HepG2 (cell line): Measurements from ENCODE around the gene NAB1. TPM values are rescaled to one million over a fixed set of nuclear protein-coding genes. Genes with fewer than 3 reads are reported as not detected.

ENCODE experiments used
- ATAC-seq: fragments of 200-7000 bp; cut with Tn5 transposase; 3 replicates; pipeline ENCODE4 v1.9.1; 2020; ENCODE audit warnings: mild to moderate bottlenecking, moderate library complexity
- BruUV-seq: library from RNA; stranded (reverse); fragments of 400-500 nt; replicated peaks from 2 replicates; lab custom pipeline; 2021; lab: Mats Ljungman, UMichigan
- CTCF ChIA-PET: fragments of 300-600 bp; formaldehyde crosslinking; extraction: SDS; loops from one replicate; lab custom pipeline; 2021; ENCODE audit warnings: low total read pairs, inconsistent platforms, low intra/inter-chr PET ratio; lab: Yijun Ruan, JAX
- POLR2A ChIA-PET: fragments of 350-600 bp; sonication (Branson Sonifier 250); formaldehyde crosslinking; loops from one replicate; lab custom pipeline; 2020; ENCODE audit warnings: antibody characterized with exemption, inconsistent platforms; lab: Yijun Ruan, JAX
- DNase-seq: peaks from one replicate; pipeline ENCODE4 v3.0.0-alpha.2; 2015; ENCODE audit warnings: low spot score
- FAIRE-seq: peaks from 3 replicates; lab custom pipeline; 2011; peaks lifted over from hg19 to GRCh38; lab: Jason Lieb, UNC
- H2AFZ ChIP-seq: one replicate; pipeline ENCODE4 v1.6.1; 2011; ENCODE audit warnings: low read length, inconsistent platforms
- H3K27ac ChIP-seq: fragments of 300-600 bp; 3 replicates; pipeline ENCODE4 v1.8.0; 2011; ENCODE audit warnings: mixed run types, mild to moderate bottlenecking, mixed read lengths, low read length, inconsistent platforms; ENCODE audit not compliant: insufficient read depth; ENCODE audit errors: extremely low read length
- H3K27me3 ChIP-seq, 2 experiments: fragments of 200-600 bp in 1 of 2; 2 replicates in 1 of 2; 3 replicates in 1 of 2; pipeline versions ENCODE4 v1.6.0 to v1.8.0; 2011; ENCODE audit warnings: low read length in 2 of 2, mild to moderate bottlenecking in 2 of 2, moderate library complexity in 2 of 2, inconsistent platforms in 1 of 2; ENCODE audit not compliant: insufficient read depth in 2 of 2, control insufficient read depth in 1 of 2
- H3K36me3 ChIP-seq, 2 experiments: fragments of 200-600 bp in 1 of 2; replicated peaks in 1 of 2; 2 replicates in 1 of 2; 3 replicates in 1 of 2; pipeline versions ENCODE4 v1.5.1 to v1.8.0; 2011; ENCODE audit warnings: low read length in 2 of 2, inconsistent platforms in 1 of 2; ENCODE audit not compliant: insufficient read depth in 2 of 2, control insufficient read depth in 1 of 2
- H3K4me1 ChIP-seq: 2 replicates; pipeline ENCODE4 v1.5.1; 2012; ENCODE audit warnings: low read length, inconsistent platforms; ENCODE audit not compliant: insufficient read depth
- H3K4me2 ChIP-seq: 2 replicates; pipeline ENCODE4 v1.6.0; 2011; ENCODE audit warnings: low read depth, low read length, inconsistent platforms
- H3K4me3 ChIP-seq, 3 experiments: fragments of 200-600 bp in 1 of 3; sonication (generic), shearing (Covaris generic) in 1 of 3; replicated peaks in 1 of 3; 2 replicates each; pipeline ENCODE4 v1.5.1; 2011 to 2016; ENCODE audit warnings: low read length in 3 of 3, inconsistent platforms in 2 of 3, low read depth in 2 of 3, mild to moderate bottlenecking in 2 of 3, control low read depth in 1 of 3, mixed read lengths in 1 of 3; ENCODE audit not compliant: insufficient read depth in 1 of 3
- H3K79me2 ChIP-seq: one replicate; pipeline ENCODE4 v1.6.1; 2011; ENCODE audit warnings: low read length, inconsistent platforms; ENCODE audit not compliant: insufficient read depth
- H3K9ac ChIP-seq: 2 replicates; pipeline ENCODE4 v1.6.0; 2011; ENCODE audit warnings: mild to moderate bottlenecking, low read depth, low read length, inconsistent platforms; ENCODE audit not compliant: insufficient read depth
- H3K9me3 ChIP-seq: 2 replicates; pipeline ENCODE4 v1.5.1; 2012; ENCODE audit warnings: mild to moderate bottlenecking, low read length
- H4K20me1 ChIP-seq: 2 replicates; pipeline ENCODE4 v1.6.0; 2011; ENCODE audit warnings: inconsistent platforms, mild to moderate bottlenecking, low read length, moderate library complexity; ENCODE audit not compliant: insufficient read depth
- ATRX ChIP-seq: sonication (generic); formaldehyde crosslinking; IDR thresholded peaks from 2 replicates; pipeline ENCODE4 v1.4.0; 2020; ENCODE audit warnings: missing genetic modification reagents, borderline replicate concordance
- BRD4 ChIP-seq: sonication (generic); formaldehyde crosslinking; IDR thresholded peaks from 2 replicates; pipeline ENCODE4 v1.4.0; 2020; ENCODE audit warnings: missing genetic modification reagents
- HNF4A ChIP-seq: sonication (generic); formaldehyde crosslinking; IDR thresholded peaks from 2 replicates; pipeline ENCODE4 v1.4.0; 2020; ENCODE audit warnings: missing genetic modification reagents
- IRF1 ChIP-seq: sonication (generic); formaldehyde crosslinking; IDR thresholded peaks from 2 replicates; pipeline ENCODE4 v1.4.0; 2020; ENCODE audit warnings: low read depth, mild to moderate bottlenecking, missing genetic modification reagents
- MEIS1 ChIP-seq: sonication (generic); formaldehyde crosslinking; IDR thresholded peaks from 2 replicates; pipeline ENCODE4 v1.9.0; 2021; ENCODE audit warnings: mild to moderate bottlenecking, missing genetic modification reagents, moderate library complexity, borderline replicate concordance
- NRL ChIP-seq: sonication (generic); formaldehyde crosslinking; IDR thresholded peaks from 2 replicates; pipeline ENCODE4 v1.5.0; 2020; ENCODE audit warnings: missing genetic modification reagents, mild to moderate bottlenecking, moderate library complexity, borderline replicate concordance
- REL ChIP-seq: sonication (generic); formaldehyde crosslinking; conservative IDR thresholded peaks from 2 replicates; pipeline ENCODE4 v1.8.0; 2022; ENCODE audit warnings: mild to moderate bottlenecking, missing genetic modification reagents, moderate library complexity
- SNAPC2 ChIP-seq: sonication (generic); formaldehyde crosslinking; IDR thresholded peaks from 2 replicates; pipeline ENCODE4 v1.8.1; 2022; ENCODE audit warnings: mild to moderate bottlenecking, missing genetic modification reagents
- ZBTB49 ChIP-seq: sonication (generic); formaldehyde crosslinking; IDR thresholded peaks from 2 replicates; pipeline ENCODE4 v1.4.0; 2020; ENCODE audit warnings: missing genetic modification reagents, borderline replicate concordance
- ZFP36L2 ChIP-seq: sonication (generic); formaldehyde crosslinking; IDR thresholded peaks from 2 replicates; pipeline ENCODE4 v1.4.0; 2020; ENCODE audit warnings: missing genetic modification reagents
- ZFP82 ChIP-seq: sonication (generic); formaldehyde crosslinking; IDR thresholded peaks from 2 replicates; pipeline ENCODE4 v1.5.1; 2020; ENCODE audit warnings: mild to moderate bottlenecking, missing genetic modification reagents, borderline replicate concordance
- ZMYM2 ChIP-seq: sonication (generic); formaldehyde crosslinking; IDR thresholded peaks from 2 replicates; pipeline ENCODE4 v1.8.0; 2022; ENCODE audit warnings: mild to moderate bottlenecking, missing genetic modification reagents
- ZNF264 ChIP-seq: sonication (generic); formaldehyde crosslinking; IDR thresholded peaks from 2 replicates; pipeline ENCODE4 v1.4.0; 2020; ENCODE audit warnings: missing genetic modification reagents
- ZNF3 ChIP-seq: IDR thresholded peaks from 2 replicates; pipeline ENCODE4 v1.7.0; 2017; ENCODE audit warnings: inconsistent platforms
- ZNF333 ChIP-seq: sonication (generic); formaldehyde crosslinking; IDR thresholded peaks from 2 replicates; pipeline ENCODE4 v1.4.0; 2020; ENCODE audit warnings: mild to moderate bottlenecking, missing genetic modification reagents, borderline replicate concordance
- ZSCAN31 ChIP-seq: sonication (generic); formaldehyde crosslinking; IDR thresholded peaks from 2 replicates; pipeline ENCODE4 v1.5.0; 2020; ENCODE audit warnings: low read depth, mild to moderate bottlenecking, missing genetic modification reagents
- WGBS: methylation state at CpG from one replicate; pipeline ENCODE4 v1.1.6; 2017; ENCODE audit warnings: low lambda C conversion rate; 5-methylcytosine and 5-hydroxymethylcytosine counted together
- in situ Hi-C: cut with HindIII; loops from 2 replicates; pipeline ENCODE4 v1.10.0; 2017; ENCODE audit warnings: low pct_unique_long_range_greater_than_20kb; ENCODE audit not compliant: extremely low pct_ligation_motif_present
- intact Hi-C: fragments of 100-400 bp; cut with micrococcal nuclease; formaldehyde crosslinking; loops from one replicate; pipeline ENCODE4 v1.10.0; 2022; ENCODE audit not compliant: unreplicated experiment
- polyA plus RNA-seq, 8 experiments: library from polyadenylated mRNA; depleted of rRNA in 3 of 8; stranded (reverse) in 7 of 8; unstranded in 1 of 8; fragments of >200 nt; fragmentation: Illumina TruSeq in 4 of 8; extraction: Trizol in 4 of 8; gene quantifications; 2 replicates each; pipeline versions ENCODE4 v1.2.1 to v1.2.3, GENCODE V29; 2011 to 2016; ENCODE audit warnings: low read depth in 4 of 8, missing spikeins in 1 of 8, mixed read lengths in 1 of 8; ENCODE audit not compliant: insufficient read depth in 1 of 8
- total RNA-seq, 5 experiments: library from RNA; depleted of rRNA; stranded (reverse); fragments of >200 nt; fragmentation: Illumina TruSeq; extraction: Trizol; gene quantifications; 2 replicates each; pipeline ENCODE4 v1.2.3, GENCODE V29; 2016; ENCODE audit warnings: low read depth in 1 of 5
- TF ChIP-seq, protein P1 (sequence below): IDR thresholded peaks from 2 replicates; pipeline ENCODE4 v1.6.1; 2016; ENCODE audit warnings: low read depth
- TF ChIP-seq, protein P2 (sequence below): sonication (generic); formaldehyde crosslinking; IDR thresholded peaks from 2 replicates; pipeline ENCODE4 v1.4.0; 2020; ENCODE audit warnings: mild to moderate bottlenecking, low read depth, missing genetic modification reagents
- TF ChIP-seq, protein P3 (sequence below): fragments of 450-650 bp; IDR thresholded peaks from 2 replicates; pipeline ENCODE4 v1.6.1; 2016

NAB1 gene
- total and polyA plus RNA-seq, 2 of the 13 experiments (the other 11 are each of a cell fraction or from before 2014, with no cell fraction given) = 24.5 to 46.0 TPM

GRCh38 chr2:190685333-190685732 is 36.5 kb downstream of the NAB1 start:
- WGBS = 90% methylated on average over 3 of the region's 3 CpGs
- no peak overlapping the region for H3K4me2 ChIP-seq
- intact Hi-C loops = loop anchor here (10.0 kb wide), 1 partner anchor 601 kb away; no protein-coding TSS in a partner anchor
- H3K36me3 ChIP-seq = peaks cover 2 to 45% of the 10 kb centered on the region in 2 experiments
- FAIRE-seq (no peak), ATAC-seq (no peak), DNase-seq (no peak)
- ChIA-PET POLR2A (no interaction called here), CTCF (no interaction called here)
- no peaks in the 10 kb centered on the region for H3K9me3 ChIP-seq
- TF ChIP-seq NRL (CRISPR knock-in tag) (no peak), ZFP82 (CRISPR knock-in tag) (no peak), ZBTB49 (CRISPR knock-in tag) (no peak), ZFP36L2 (CRISPR knock-in tag) (no peak), BRD4 (no peak), ZSCAN31 (CRISPR knock-in tag) (no peak), ATRX (no peak), ZNF264 (CRISPR knock-in tag) (no peak), MEIS1 (CRISPR knock-in tag) (no peak), REL (no peak), ZNF333 (CRISPR knock-in tag) (no peak), SNAPC2 (CRISPR knock-in tag) (no peak), HNF4A (CRISPR knock-in tag) (no peak), ZMYM2 (CRISPR knock-in tag) (no peak), ZNF3 (no peak), IRF1 (CRISPR knock-in tag) (no peak)
- TF ChIP-seq, protein P1, sequence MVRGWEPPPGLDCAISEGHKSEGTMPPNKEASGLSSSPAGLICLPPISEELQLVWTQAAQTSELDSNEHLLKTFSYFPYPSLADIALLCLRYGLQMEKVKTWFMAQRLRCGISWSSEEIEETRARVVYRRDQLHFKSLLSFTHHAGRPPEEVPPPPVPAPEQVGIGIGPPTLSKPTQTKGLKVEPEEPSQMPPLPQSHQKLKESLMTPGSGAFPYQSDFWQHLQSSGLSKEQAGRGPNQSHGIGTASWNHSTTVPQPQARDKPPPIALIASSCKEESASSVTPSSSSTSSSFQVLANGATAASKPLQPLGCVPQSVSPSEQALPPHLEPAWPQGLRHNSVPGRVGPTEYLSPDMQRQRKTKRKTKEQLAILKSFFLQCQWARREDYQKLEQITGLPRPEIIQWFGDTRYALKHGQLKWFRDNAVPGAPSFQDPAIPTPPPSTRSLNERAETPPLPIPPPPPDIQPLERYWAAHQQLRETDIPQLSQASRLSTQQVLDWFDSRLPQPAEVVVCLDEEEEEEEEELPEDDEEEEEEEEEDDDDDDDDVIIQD (CRISPR knock-in tag) = no peak
- TF ChIP-seq, protein P2, sequence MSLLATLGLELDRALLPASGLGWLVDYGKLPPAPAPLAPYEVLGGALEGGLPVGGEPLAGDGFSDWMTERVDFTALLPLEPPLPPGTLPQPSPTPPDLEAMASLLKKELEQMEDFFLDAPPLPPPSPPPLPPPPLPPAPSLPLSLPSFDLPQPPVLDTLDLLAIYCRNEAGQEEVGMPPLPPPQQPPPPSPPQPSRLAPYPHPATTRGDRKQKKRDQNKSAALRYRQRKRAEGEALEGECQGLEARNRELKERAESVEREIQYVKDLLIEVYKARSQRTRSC (CRISPR knock-in tag) = no peak
- TF ChIP-seq, protein P3, sequence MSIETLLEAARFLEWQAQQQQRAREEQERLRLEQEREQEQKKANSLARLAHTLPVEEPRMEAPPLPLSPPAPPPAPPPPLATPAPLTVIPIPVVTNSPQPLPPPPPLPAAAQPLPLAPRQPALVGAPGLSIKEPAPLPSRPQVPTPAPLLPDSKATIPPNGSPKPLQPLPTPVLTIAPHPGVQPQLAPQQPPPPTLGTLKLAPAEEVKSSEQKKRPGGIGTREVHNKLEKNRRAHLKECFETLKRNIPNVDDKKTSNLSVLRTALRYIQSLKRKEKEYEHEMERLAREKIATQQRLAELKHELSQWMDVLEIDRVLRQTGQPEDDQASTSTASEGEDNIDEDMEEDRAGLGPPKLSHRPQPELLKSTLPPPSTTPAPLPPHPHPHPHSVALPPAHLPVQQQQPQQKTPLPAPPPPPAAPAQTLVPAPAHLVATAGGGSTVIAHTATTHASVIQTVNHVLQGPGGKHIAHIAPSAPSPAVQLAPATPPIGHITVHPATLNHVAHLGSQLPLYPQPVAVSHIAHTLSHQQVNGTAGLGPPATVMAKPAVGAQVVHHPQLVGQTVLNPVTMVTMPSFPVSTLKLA = no peak
- H3K4me3 ChIP-seq = no peak overlapping the region
- H3K27ac ChIP-seq = no peak overlapping the region
- no peaks in the 10 kb centered on the region for H3K79me2 ChIP-seq
- no peak overlapping the region for H3K9ac ChIP-seq
- no peaks in the 10 kb centered on the region for H4K20me1 ChIP-seq
- H3K4me1 ChIP-seq = no peaks in the 10 kb centered on the region
- in situ Hi-C loops = no loop called here
- BruUV-seq = no TSS peak
- H2AFZ ChIP-seq = no peak overlapping the region
- no peaks in the 10 kb centered on the region for H3K27me3 ChIP-seq
